HepG2 (cell line): ENCODE measurements around the gene CDK18. TPM values are rescaled to one million over a fixed set of nuclear protein-coding genes. Genes with fewer than 3 reads are reported as not detected.

Experiments
- ATF6 ChIP-seq: sonication (generic); formaldehyde crosslinking; conservative IDR thresholded peaks from 2 replicates; pipeline ENCODE4 v1.4.0; 2020; ENCODE audit warnings: missing genetic modification reagents
- BATF2 ChIP-seq: sonication (generic); formaldehyde crosslinking; IDR thresholded peaks from 2 replicates; pipeline ENCODE4 v1.8.0; 2022; ENCODE audit warnings: mild to moderate bottlenecking, missing genetic modification reagents, moderate library complexity
- HBP1 ChIP-seq: IDR thresholded peaks from 2 replicates; pipeline ENCODE4 v1.6.1; 2016; ENCODE audit warnings: low read depth, control low read depth
- JUN ChIP-seq: sonication (generic); formaldehyde crosslinking; IDR thresholded peaks from 2 replicates; pipeline ENCODE4 v1.4.0; 2020; ENCODE audit warnings: mild to moderate bottlenecking, missing genetic modification reagents
- MBNL3 ChIP-seq: fragments of 250-450 bp; sonication (Bioruptor Pico); conservative IDR thresholded peaks from 2 replicates; pipeline ENCODE4 v1.8.0; 2022; ENCODE audit warnings: mild to moderate bottlenecking, inconsistent platforms
- PTBP1 ChIP-seq: fragments of 200-400 bp; formaldehyde crosslinking; IDR thresholded peaks from 2 replicates; pipeline ENCODE4 v1.6.1; 2018; ENCODE audit warnings: low read length, low read depth; ENCODE audit not compliant: poor library complexity, severe bottlenecking
- RXRB ChIP-seq: IDR thresholded peaks from 2 replicates; pipeline ENCODE4 v1.6.1; 2016; ENCODE audit warnings: borderline replicate concordance, missing genetic modification reagents, missing compliant biosample characterization
- SNAPC4 ChIP-seq: sonication (generic); formaldehyde crosslinking; IDR thresholded peaks from 2 replicates; pipeline ENCODE4 v1.4.0; 2020; ENCODE audit warnings: mild to moderate bottlenecking, missing genetic modification reagents
- THYN1 ChIP-seq: sonication (generic); formaldehyde crosslinking; IDR thresholded peaks from 2 replicates; pipeline ENCODE4 v1.8.1; 2023; ENCODE audit warnings: low read depth, mild to moderate bottlenecking, moderate library complexity, missing genetic modification reagents, borderline replicate concordance
- ZFP41 ChIP-seq: sonication (generic); formaldehyde crosslinking; IDR thresholded peaks from 2 replicates; pipeline ENCODE4 v1.4.0; 2020; ENCODE audit warnings: mild to moderate bottlenecking, missing genetic modification reagents, borderline replicate concordance
- ZNF703 ChIP-seq: sonication (generic); formaldehyde crosslinking; IDR thresholded peaks from 2 replicates; pipeline ENCODE4 v1.5.1; 2020; ENCODE audit warnings: missing genetic modification reagents, mild to moderate bottlenecking, moderate library complexity, borderline replicate concordance
- ZNF709 ChIP-seq: sonication (generic); formaldehyde crosslinking; IDR thresholded peaks from 2 replicates; pipeline ENCODE4 v1.5.0; 2020; ENCODE audit warnings: mild to moderate bottlenecking, missing genetic modification reagents
- ZNF772 ChIP-seq: sonication (generic); formaldehyde crosslinking; IDR thresholded peaks from 2 replicates; pipeline ENCODE4 v1.5.0; 2020; ENCODE audit warnings: mild to moderate bottlenecking, missing genetic modification reagents
- ZNF788 ChIP-seq: sonication (generic); formaldehyde crosslinking; IDR thresholded peaks from 2 replicates; pipeline ENCODE4 v1.5.0; 2020; ENCODE audit warnings: mild to moderate bottlenecking, missing genetic modification reagents, borderline replicate concordance
- polyA plus RNA-seq, 8 experiments: library from polyadenylated mRNA; depleted of rRNA in 3 of 8; stranded (reverse) in 7 of 8; unstranded in 1 of 8; fragments of >200 nt; fragmentation: Illumina TruSeq in 4 of 8; extraction: Trizol in 4 of 8; gene quantifications; 2 replicates each; pipeline versions ENCODE4 v1.2.1 to v1.2.3, GENCODE V29; 2011 to 2016; ENCODE audit warnings: low read depth in 4 of 8, missing spikeins in 1 of 8, mixed read lengths in 1 of 8; ENCODE audit not compliant: insufficient read depth in 1 of 8
- total RNA-seq, 5 experiments: library from RNA; depleted of rRNA; stranded (reverse); fragments of >200 nt; fragmentation: Illumina TruSeq; extraction: Trizol; gene quantifications; 2 replicates each; pipeline ENCODE4 v1.2.3, GENCODE V29; 2016; ENCODE audit warnings: low read depth in 1 of 5
- TF ChIP-seq, protein P1 (sequence below): sonication (generic); formaldehyde crosslinking; IDR thresholded peaks from 2 replicates; pipeline ENCODE4 v1.9.0; 2021; ENCODE audit warnings: missing genetic modification reagents, mild to moderate bottlenecking, borderline replicate concordance
- TF ChIP-seq, protein P2 (sequence below): sonication (generic); formaldehyde crosslinking; IDR thresholded peaks from 2 replicates; pipeline ENCODE4 v1.8.0; 2022; ENCODE audit warnings: mild to moderate bottlenecking, missing genetic modification reagents, moderate library complexity

Gene CDK18
- total and polyA plus RNA-seq, 2 of the 13 experiments (the other 11 are each of a cell fraction or from before 2014, with no cell fraction given): 6.4 to 38.8 TPM

- TF ChIP-seq HBP1 (CRISPR knock-in tag): 0 out of 2 replicates have a peak, but pooled peaks have one; percentile 42
- TF ChIP-seq ZNF709 (CRISPR knock-in tag): no peak
- TF ChIP-seq ATF6: no peak
- no peak for TF ChIP-seq ZFP41 (CRISPR knock-in tag)
- no peak for TF ChIP-seq PTBP1
- no peak for TF ChIP-seq BATF2 (CRISPR knock-in tag)
- TF ChIP-seq MBNL3 (CRISPR knock-in tag): no peak
- no peak for TF ChIP-seq JUN (CRISPR knock-in tag)
- TF ChIP-seq, protein P1, sequence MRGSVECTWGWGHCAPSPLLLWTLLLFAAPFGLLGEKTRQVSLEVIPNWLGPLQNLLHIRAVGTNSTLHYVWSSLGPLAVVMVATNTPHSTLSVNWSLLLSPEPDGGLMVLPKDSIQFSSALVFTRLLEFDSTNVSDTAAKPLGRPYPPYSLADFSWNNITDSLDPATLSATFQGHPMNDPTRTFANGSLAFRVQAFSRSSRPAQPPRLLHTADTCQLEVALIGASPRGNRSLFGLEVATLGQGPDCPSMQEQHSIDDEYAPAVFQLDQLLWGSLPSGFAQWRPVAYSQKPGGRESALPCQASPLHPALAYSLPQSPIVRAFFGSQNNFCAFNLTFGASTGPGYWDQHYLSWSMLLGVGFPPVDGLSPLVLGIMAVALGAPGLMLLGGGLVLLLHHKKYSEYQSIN (CRISPR knock-in tag): no peak
- TF ChIP-seq RXRB: peak; percentile 44; the same call in 1 of the 2 replicates
- TF ChIP-seq ZNF788 (CRISPR knock-in tag): no peak
- no peak for TF ChIP-seq ZNF772
- TF ChIP-seq THYN1 (CRISPR knock-in tag): no peak
- TF ChIP-seq SNAPC4 (CRISPR knock-in tag): no peak
- TF ChIP-seq, protein P2, sequence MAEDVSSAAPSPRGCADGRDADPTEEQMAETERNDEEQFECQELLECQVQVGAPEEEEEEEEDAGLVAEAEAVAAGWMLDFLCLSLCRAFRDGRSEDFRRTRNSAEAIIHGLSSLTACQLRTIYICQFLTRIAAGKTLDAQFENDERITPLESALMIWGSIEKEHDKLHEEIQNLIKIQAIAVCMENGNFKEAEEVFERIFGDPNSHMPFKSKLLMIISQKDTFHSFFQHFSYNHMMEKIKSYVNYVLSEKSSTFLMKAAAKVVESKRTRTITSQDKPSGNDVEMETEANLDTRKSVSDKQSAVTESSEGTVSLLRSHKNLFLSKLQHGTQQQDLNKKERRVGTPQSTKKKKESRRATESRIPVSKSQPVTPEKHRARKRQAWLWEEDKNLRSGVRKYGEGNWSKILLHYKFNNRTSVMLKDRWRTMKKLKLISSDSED (CRISPR knock-in tag): no peak
- TF ChIP-seq ZNF703 (CRISPR knock-in tag): no peak
These were observed 45.5 kb upstream of the CDK18 start (continued) for GRCh38 chr1:205458777-205459566.
